ENCODE measurements around the gene KLHDC9.
"Not testable (repeated sequence)": the region's sequence is repeated elsewhere in the genome, so short reads cannot be mapped to it uniquely, and the experiment has no call there.

The KLHDC9 gene

DNA sequence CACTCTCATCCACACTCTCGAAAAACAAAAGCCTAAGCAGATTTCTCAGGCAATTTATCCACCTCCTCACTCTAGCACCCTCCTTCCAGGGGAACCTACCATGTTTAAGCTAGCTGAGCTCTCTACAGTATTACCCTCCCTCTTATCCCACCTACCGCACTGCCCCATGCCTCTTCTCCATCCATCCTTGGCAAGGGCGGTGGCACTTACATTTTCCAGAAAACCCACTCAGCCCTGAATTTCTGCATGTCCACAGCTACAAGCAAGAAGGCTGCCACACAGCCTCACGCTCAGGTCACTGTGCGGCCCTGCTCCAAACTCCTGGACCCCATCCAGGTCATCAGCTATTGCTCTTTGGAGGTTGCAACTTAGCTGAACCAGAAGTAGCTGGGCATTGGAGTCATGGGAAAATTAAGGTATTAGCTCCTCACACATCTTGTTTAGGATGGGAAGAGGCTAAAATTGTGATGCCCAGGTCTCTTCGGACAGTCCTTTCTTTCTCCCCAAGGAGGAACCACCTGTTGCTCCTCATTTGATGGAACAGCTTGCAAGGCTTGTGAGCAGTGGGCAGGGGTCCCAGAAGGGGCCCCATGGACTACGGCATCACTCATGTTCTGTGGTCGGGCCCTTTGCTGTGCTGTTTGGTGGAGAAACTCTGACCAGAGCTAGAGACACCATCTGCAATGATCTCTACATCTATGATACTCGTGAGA is 1.1 kb downstream of the KLHDC9 start:
- peak; percentile 44 for DNase-seq

DNA sequence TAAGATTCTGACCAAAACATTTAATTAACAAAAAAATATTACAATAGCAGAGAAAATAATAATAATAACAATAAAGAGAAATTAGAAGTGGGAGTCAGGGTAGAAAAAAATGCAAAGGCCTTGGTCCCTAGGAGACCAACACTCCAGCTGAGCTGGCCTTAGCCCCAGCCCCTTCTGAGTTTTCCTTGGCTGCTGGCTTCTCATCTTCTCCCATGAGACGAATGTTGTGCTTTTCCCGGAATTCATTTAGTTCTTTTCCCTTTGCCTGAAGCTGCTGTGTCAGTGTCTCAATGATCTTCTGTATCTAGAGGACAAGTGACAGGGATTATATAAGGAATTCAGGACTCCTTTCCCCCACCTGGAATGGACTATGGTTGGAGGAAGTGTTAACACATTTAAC is 2.4 kb downstream of the KLHDC9 start:
- no peak for DNase-seq

DNA sequence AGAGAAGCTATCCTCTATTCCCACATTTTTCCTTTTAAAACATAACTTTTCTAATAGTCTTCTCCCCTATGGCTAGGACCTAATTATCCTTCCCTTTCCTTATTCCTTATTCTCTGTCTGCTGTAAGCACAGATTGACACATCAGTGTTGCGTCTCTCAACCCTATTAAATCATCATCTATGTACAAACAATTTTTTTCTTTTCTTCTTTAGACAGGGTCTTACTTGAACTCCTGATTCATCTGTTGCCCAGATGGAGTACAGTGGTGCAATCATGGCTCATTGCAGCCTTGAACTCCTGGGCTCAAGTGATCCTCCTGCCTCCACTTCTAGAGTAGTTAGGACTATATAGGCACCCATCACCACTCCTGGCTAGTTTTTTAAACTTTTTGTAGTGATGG is 8.3 kb downstream of the KLHDC9 start:
- no peak for DNase-seq

DNA sequence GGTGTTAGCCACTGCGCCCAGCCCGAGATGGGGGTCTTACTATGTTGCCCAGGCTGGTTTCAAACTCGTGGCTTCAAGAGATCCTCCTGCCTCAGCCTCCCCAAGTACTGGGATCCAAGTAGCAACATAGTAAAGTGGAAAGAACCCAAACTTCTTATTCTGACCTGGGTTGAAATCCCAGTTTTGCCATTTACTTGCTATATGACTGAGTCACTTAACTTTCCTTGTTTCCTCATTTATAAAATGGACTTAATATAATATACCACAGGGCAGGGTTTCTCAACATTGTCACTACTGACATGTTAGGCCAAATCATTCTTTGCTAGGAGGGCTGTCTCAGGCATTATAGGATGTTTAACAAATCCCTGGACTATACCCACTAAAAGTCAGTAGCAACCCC is 13.0 kb downstream of the KLHDC9 start:
- DNase-seq = no peak

DNA sequence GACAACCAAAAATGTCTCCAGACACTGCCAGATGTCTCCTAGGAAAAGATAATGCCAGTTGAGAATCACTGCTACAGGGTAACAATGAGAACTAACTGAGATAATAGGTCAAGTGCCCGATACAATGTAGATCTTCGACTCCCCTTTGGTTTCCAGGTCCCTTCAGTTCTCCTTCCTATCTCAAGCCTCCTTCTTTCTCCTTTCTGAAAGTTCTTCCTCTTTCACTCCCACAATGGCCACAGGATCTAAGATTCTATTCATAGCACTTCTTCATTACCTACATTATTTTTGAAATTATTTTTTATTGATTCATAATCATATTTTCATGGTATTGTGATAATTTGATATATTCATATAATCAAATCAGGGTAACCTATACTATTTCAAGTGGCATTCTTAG is 13.4 kb downstream of the KLHDC9 start:
- DNase-seq = no peak

DNA sequence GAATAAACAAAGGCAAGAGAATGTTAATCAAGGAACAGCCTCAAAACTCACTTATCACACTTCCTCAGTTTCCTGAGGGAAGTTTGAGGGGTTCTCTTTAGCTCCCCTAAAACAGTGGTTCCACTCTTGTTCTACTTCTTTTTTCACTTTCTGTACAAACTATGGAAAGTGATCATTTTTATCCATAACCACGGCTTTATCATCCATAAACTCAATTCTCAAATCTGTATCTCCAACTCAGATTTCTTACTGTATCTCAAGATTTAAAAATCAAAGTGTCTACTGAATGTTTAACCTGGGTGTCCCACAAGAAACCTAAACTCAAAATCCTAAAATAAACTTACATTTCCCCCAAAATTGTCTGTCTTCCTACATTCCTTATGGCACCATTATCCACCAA is 15.8 kb downstream of the KLHDC9 start:
- no peak for DNase-seq

DNA sequence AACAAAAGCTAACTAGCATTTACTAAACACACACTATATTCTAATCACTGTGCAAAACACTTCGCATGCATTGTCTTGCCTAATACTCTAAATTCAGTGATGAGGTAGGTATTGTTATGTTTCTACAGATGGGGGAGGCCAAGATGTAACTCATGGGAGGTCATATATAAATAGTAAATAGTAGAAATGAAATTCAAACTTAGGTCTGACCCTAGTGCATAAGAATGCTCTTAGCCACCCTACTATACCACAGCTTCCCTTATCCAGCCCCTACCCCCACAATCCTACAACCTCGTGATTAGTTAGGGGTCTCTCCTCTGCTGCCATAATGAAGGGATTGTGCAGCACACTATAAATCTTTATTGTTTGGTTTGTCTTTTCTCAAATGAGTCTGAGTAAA is 16.4 kb downstream of the KLHDC9 start:
- no peak for DNase-seq

DNA sequence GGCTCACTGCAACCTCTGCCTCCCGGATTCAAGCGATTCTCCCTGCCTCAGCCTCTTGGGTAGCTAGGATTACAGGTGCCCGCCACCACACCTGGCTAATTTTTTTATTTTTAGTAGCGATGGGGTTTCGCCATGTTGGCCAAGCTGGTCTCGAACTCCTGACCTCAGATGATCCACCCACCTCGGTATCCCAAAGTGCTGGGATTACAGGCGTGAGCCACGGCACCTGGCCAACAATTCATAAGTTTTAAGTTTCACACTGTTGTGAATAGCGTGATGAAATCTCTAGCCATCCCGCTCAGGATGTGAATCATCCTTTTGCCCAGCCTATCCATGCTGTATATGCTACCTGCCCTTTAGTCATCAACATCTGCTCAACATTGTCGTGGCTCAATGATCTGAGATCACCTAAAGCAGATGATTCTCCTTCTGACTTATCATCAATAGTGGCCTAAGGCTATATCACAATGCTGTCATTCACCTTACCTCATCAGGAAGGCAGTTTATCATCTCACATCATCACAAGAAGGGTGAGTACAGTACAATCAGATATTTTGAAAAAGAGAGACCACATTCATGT is 17.1 kb downstream of the KLHDC9 start:
- DNase-seq = no peak

DNA sequence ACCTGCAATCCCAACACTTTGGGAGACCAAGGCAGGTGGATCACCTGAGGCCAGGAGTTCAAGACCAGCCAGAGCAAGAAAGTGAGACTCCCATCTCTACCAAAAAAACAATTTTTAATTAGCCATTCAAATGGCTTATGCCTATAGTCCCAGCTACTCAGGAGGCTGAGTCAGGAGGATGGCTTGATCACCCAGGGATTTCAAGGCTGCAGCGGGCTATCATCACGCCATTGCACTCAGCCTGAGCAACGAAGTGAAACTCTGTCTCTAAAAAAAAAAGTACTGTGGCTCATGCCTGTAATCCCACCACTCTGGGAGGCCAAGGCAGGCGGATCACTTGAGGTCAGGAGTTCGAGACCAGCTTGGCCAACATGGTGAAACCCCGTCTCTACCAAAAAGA is 17.8 kb downstream of the KLHDC9 start:
- not testable (repeated sequence) for DNase-seq

DNA sequence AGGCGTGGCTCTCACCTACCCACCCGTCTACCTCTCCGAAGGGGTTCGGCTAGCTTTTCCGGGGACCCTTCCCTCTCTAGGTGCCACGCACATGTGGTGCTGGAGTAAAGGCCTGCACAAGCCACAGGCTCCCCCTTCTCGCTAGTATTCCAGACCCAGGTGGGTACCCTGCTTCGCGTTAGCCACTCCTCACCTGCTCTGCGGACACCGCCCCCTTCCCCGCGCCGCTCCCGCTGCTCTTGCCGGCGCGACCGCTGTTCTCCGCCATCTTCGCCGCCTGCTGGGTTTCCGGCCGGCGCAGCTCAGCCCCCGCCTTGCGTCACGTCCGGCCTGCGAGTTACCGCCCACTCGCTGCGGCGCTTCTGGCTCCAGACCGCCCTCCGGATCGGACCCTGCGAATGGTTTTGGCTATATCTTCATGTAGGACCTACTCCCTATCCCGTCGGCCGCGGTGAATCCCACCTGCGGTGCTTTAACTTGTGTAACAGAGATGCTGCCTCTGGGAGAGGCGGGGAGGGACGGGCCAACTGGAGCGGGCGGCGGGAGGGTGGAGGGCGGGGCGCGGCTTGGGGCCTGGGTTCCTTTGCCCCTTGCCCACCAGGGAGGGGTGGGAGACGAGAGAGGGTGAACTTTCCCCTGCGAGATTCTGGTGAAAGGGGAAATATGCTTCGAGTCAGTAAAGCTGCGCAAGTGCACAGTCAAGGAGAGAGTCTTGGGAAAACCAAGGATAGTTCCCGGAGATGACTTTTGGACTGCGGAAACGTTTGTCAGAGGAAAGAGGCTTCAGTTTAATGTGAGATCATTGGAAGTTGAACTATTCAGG is 19.8 kb downstream of the KLHDC9 start, which contains the start of the genes NIT1 and PFDN2:
Gene NIT1, plus strand, starts transcription at position 347 of the 823 bp plus-strand sequence. Its CDS starts 72 bp downstream, at position 419.
Gene PFDN2, minus strand, starts transcription at position 279 of the 823 bp plus-strand sequence. Its CDS starts 11 bp downstream, at position 268.
- DNase-seq = peak; percentile 92

DNA sequence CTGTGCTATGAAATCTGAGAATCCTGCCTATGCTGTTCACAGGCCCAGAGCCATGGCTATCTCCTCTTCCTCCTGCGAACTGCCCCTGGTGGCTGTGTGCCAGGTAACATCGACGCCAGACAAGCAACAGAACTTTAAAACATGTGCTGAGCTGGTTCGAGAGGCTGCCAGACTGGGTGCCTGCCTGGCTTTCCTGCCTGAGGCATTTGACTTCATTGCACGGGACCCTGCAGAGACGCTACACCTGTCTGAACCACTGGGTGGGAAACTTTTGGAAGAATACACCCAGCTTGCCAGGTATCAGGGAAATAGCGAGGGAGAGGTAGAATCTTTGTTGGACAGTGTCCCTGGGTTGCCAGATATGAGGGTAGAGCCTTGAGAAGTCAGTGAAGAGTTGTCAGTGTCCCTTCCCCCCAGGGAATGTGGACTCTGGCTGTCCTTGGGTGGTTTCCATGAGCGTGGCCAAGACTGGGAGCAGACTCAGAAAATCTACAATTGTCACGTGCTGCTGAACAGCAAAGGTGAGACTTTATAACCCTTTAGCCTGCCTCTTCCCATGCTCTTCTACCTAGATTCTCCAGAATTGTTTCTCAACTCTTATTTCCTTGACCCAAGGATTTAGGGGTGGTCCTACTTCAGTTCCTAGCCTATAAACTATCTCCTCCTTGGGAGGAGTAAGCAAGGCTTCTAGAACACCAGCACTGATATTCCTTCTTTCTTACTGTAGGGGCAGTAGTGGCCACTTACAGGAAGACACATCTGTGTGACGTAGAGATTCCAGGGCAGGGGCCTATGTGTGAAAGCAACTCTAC is 21.1 kb downstream of the KLHDC9 start:
- peak; percentile 75 for DNase-seq

DNA sequence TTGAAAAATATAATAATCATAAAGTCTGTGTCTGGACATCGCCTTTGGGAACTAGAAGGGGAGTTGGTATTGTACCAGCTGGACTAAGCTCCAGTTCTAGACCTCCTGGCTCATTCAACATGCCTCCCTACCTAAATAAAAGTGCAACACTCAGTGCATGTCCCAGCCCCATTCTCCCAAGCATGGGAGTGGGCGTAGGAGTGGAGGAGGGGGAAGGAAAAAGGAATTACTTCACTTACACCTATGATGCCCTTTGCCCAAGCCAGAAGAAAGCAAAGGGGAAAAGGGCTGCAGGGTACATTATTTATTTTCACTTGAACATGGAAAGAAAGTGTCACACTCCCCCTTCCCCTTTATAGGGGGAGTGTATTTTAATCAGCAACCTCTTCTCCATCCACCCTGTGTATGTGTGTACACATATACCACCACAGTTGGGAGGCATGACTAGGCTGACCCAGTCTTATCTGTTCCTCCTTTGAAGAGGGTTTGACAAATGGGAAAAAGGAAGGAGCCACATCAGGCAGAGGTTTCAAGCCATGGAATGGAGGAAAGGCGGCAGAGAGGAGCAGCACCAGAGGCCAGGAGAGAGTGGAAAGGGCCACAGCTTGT is 23.0 kb downstream of the KLHDC9 start:
- DNase-seq = no peak

DNA sequence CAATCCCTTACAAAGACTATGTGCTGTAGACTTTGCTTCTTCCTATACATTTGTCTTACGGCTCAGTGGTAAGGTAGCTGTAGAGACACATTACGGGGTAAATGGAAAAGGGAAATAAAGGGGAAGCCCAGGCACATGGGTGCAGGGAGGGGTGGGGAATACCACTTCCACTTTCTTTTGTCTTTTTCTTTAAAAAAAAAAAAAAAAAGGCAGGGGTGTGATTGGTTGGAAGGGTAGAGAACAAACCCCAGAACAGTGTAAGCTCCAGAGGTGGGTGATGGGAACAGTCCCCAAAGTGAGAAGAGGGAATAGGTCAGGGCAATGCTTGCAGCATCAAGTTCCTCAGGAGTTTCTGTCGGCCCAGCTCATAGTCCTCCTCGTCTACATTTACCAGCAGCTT is 23.7 kb downstream of the KLHDC9 start:
- no peak for DNase-seq

DNA sequence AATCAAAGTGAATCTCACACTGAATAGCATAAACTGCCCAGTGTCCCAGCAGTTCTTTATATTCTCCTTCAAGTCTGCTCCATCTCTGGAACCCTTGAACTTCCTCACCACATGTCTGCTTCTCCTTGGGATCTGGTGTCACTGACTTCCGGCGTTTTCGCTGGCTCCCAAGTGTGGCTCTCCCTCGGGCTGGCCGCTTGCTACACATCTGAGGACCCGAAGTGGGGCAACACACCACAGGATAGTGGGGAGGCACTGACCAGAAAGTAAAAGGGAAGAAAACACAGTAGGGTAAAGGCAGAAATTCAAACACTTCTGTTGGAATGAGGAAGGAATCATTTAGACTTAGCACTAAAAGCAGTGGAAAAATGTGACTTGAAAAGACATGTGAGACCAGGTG is 24.8 kb downstream of the KLHDC9 start:
- DNase-seq = no peak

DNA sequence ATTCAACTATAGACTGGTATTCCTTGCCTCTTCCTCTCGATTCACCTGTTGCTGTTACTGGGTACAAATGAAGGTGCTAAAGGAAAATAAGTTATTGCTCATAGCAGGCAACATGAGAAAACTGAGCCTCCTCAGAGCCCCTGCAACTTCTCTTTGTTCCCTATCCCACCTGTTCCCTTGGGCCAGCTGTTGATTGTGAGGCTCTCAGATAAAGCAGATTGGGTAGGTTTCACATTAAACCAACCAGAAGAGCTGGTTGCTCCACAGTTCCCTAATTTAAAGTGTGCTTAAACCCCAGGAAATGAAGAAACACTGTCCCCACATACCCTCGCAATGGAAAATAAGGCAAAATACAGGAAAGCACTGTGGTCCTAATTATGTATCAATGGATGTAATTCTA is 29.5 kb downstream of the KLHDC9 start:
- no peak for DNase-seq

DNA sequence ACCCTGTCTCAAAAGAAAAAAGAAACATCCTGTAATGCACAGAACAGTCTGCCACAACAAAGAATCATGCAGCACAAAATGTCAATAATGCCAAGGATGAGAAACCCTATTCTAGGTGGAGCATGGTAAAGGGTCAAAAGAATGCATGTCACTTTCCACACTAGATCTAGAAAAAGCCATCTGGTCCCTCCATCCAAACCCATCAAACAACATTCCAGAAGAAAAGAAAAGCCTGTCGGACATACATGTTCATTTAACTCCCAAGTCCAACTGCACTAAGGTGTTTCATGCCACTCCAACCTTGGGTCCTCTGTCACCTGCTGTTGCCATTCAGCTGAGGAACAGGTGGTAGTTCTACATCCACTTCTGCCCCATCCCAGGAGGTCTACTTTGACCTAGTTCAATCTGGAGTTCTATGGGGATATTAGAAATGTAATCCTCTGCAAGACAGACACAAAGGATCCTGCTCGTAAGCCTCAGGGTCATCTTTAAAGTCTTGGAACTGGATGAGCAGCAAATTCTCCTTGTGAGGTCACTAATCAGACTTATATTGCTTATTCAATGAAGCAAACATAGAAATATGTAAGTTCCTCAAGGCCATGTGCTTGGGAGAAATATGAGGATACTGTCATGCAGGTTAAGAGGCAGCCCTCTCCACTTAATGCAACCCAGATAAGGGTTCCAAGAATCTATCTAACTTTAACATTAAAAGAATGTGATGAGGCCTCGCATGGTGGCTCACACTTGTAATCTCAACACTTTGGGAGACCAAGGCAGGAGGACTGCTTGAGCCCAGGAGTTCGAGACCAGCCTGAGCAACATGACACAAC is 30.6 kb downstream of the KLHDC9 start:
- DNase-seq = no peak

DNA sequence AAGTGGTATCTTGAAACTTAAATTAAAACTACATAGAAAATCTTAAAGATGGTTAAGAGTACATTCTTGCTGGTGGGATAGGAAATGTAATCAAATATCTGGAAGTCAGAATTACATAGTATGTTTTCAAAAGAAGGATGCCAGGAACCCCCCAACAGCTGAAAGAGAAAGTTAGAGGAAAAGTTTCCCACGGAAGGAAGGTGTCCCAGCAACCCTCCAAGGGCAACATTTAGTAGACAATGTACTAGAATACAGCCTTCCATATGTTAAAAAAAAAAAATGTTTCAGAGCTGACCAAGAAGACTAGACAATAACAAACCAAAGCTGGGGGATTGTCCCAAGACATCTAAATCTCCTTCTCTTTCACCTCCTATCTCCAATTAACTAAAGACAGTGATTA is 32.1 kb downstream of the KLHDC9 start:
- DNase-seq = no peak

DNA sequence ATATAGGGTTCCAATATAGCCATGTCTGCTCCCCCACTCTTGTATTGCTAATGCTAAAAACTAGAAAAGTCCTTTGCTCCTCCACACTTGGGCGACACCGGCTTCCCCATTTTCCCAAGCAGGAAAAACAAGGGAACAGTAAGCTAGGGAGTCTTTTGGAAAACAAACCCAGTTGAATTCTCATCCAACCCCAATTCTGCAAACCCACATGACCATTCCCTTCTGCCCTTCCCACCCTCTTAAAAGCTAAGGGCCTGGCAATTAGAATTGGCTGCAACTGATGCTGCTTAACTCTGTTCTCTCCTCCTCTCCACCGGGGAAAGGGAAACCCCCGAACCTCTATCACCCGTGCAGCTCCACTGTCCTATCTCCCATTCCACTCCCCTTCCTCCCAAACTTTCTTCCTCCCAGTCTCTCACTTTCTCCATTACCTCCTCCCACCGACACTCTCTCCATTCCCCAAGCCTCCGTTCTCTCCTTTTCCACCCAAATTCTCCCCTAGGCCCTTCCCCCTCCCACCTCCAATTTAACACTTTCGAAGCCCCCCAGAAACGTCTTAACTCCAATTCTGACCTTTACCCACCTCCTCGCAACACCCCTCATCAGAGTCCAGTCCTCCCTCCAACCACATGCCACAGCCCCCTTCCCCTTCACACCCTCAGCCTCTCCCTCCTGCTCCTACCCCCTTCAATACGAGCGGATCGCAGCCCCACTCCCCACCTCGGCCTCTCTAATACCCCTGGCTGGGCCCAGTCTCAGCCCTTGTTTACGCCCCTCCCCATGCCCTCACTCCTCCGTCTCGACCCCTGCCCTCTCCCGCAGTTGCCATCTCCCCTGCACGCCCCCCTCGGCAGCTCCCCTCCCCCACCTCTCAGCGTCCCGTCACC is 33.6 kb downstream of the KLHDC9 start:
- DNase-seq = peak; percentile 59

DNA sequence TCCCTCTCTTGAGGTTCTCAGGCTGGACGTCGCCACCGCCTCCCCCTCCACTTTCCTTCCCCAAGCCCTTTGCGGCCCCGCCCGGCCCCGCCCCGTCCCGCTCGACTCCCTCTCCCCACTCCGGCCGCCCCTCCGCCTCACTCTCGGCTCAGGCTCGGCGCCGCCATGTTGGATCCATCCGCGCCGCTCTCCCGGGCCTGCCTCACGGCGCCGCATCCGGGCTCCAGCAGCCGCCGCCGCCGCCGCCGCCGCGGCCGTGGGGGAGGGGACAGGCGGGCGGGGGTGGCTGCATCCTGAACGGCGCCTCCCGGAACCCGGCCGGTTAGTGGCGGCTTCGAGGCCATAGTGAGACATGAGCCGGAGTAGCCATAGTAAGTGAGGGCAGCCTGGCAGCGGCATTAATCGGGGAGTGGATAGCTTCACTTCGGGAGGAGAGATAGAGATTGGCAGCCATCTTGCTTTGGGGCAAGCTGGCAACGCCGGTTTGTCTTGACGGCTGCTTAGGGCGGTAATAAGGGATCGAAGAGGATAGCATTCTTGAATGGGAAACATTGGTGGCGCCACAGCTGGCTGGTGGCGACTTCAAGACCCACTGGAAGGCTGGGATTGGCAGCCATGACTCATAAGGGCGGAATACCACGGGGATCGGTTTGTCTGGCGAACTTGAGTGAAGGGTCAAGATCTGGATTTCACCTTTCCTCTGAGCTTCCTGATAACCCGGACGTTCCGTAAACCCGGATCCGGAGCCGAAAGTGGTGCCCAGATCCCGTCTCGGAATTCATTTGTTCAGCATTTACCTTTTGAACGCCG is 34.5 kb downstream of the KLHDC9 start, which contains the start of gene DEDD:
Gene DEDD, minus strand, starts transcription at position 258 of the 810 bp plus-strand sequence. CDS start 8,205 bp downstream, outside the sequence.
- peak; percentile 100 for DNase-seq
